Stimulated activated CD4-positive, alpha-beta T cell treated with anti-CD3 and anti-CD28 coated beads, Interleukin-1b, Interleukin-23, amount 100 ng/mL, for 4 hours (primary cell): ENCODE data around the gene GRID1.
"Not testable (repeated sequence)": the region's sequence is repeated elsewhere in the genome, so short reads cannot be mapped to it uniquely, and the experiment has no call there.

Experiments
- DNase-seq, 2 donors: peaks; one replicate each; pipeline ENCODE4 v3.0.0-alpha.2; 2020; ENCODE audit warnings: low read depth in 2 of 2

The GRID1 gene

DNA sequence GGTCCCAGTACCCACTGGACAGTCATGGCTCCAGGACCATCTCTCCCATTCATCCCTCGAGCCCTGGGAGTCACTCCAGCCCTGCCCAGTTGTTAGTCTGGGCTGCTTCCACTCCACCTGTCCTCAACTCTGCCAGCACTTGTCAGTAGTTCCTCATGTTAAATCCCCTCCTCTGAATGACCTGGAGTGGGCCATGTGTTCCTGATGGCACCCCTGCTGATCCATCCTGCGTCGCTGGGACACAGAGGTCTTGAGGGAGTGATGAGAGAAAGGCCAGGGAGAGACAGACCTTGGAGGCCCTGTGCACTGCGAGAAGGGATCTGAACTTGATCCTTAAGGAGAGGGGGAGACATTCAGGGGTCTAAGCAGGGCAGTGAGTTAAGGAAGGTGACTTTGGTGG lies 174.9 kb downstream of the GRID1 start:
- no peak for DNase-seq

DNA sequence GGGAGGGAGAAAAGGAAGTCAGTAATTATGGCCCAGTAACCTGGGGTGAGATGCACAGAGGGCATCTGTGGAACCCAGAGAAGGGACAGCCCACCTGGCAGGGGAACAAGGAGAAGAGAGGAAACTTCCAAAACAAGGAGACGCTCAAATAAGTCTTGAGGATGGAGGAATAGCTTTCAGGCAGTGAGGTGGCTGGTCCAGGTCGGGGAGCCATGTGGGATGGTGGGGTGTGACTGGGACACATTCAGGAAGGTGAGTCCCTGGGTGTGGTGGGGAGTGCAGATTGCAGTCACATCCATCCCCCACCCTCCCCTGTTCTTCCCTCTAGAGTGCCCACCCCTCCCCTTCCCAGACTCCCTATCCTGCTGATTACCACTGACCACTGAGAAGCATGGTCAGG lies 175.4 kb downstream of the GRID1 start:
- no peak for DNase-seq

GRCh38 chr10:86190291-86190690 lies 176.3 kb downstream of the GRID1 start:
- DNase-seq, result no peak

- no peak for DNase-seq
These were observed 176.7 kb downstream of the GRID1 start for GRCh38 chr10:86189891-86190290.

DNA sequence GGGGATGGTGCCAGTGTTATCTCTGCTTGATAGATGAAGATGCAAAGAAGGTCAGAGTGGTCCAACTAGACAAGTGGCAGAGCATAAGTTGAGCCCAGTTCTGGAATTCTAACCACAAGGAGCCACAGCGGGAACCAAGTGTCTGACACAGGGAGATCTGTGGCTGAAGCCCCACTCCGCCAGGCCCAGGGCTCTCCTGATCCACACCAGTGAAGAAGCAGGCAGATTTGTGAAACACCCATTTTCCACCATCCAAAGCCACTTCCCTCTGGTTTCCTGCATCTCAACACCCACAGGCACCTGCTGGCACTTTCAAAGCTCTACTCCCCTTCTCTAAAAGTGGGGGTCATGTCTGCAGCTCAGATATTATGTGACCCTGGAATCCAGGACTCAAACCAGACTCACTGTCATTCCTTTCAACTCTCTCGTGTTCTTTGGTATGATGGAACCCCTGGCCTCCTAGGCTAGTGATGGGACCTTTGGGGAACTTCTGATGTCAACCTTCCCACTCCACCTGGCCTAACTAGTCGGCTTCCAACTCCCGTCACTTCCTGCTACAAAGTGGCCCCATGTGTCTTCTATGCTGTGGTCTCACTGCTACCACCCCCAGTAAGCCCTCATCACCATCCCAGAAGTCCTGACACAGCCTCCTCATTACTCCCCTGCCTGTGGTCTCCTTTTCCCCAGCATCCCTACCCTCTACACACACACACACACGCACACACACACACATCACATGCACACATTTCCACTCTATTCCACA lies 177.6 kb downstream of the GRID1 start:
- DNase-seq, result no peak

DNA sequence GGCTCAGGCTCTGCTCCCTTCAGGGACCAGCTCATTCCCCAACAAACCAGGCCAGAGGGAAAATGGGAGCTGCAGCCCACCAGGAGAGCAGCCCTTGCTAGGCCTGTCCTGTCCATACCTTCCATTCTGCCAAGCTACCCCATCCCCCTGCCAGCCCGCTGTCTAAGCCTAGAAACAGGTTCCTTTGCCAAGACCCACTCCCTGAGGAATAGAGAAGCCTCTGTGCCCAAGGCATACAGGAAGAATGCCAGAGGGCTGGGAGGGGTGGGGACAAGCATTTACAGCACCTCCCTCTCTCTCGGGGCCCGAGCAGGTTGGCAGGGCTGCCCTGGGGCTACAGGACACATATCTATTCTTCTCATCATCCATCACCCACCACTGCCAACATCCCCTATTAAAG lies 178.3 kb downstream of the GRID1 start:
- DNase-seq, result no peak

- no peak for DNase-seq
These were observed 178.9 kb downstream of the GRID1 start for GRCh38 chr10:86187499-86188239.

GRCh38 chr10:86186633-86187032 lies 180.0 kb downstream of the GRID1 start:
- DNase-seq, result no peak

GRCh38 chr10:86182595-86182994 lies 184.0 kb downstream of the GRID1 start:
- no peak for DNase-seq

- DNase-seq, result no peak
These were observed 184.4 kb downstream of the GRID1 start for GRCh38 chr10:86182150-86182549.

- no peak for DNase-seq
These were observed 185.7 kb downstream of the GRID1 start for GRCh38 chr10:86180861-86181260.

- no peak for DNase-seq
These were observed 186.6 kb downstream of the GRID1 start for GRCh38 chr10:86179961-86180360.

GRCh38 chr10:86179153-86179524 lies 187.5 kb downstream of the GRID1 start:
- DNase-seq, result no peak

DNA sequence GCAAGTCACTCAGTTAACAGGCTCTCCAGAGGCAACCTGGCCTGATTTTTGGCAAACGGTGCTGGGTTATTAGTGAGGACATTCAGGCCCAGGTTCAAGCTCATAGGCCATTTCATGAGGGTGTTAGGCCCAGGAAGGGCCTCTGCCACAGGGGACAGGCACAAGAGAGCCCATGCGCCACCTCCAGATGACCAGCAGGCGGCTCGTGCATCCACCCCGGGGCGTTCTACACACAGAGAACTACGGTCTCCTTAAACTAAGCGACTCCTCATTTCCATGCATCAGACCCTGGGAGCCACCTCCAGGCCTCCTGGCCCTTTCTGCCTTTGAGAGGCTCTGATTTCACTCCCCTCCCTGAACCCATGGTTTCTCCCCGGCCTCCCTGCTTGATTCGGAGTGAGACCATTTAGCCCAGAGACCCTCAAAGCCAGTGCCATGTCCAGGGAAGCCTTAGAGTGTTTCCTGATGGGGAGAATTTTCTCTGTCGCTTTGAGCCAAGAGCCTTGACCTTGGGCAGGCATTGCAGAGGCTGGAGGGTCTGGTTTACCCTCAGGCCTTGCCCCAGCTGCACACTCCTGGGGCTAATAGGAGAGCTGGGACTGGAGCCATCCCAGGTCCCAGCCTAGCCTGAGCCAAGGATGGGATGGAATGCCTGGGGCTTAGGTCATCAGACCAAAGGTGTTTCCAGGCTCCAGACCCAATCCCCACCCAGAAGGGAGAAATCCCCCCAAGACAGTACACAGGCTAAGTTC lies 188.0 kb downstream of the GRID1 start:
- DNase-seq, result no peak

DNA sequence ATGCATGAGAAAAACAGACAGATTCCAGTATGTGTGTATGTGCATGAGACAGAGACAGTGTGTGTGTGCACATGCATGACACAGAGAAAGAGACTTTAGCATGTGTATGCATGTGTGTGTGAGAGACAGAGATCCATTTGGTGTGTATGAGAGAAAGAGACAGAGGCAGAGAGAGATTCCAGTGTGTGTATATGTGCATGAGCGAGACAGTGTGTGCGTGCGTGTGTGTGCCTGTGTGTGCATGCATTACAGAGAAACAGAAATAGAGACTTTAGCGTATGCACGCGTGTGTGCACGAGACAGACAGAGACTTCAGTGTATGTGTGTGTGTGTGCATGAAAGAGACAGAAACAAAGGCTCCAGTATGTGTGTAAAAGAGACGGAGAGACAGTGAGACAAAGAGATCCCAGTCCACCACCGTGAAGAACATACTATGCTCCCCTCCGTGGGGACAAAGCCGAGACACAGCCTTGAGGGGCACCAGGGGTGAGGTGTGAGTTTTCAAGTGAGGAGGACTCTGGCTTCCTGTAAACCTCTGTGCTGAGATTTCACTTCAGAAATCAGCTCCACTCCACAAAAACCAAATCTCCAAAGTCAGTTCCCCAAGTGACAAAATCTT lies 188.9 kb downstream of the GRID1 start:
- no peak for DNase-seq

DNA sequence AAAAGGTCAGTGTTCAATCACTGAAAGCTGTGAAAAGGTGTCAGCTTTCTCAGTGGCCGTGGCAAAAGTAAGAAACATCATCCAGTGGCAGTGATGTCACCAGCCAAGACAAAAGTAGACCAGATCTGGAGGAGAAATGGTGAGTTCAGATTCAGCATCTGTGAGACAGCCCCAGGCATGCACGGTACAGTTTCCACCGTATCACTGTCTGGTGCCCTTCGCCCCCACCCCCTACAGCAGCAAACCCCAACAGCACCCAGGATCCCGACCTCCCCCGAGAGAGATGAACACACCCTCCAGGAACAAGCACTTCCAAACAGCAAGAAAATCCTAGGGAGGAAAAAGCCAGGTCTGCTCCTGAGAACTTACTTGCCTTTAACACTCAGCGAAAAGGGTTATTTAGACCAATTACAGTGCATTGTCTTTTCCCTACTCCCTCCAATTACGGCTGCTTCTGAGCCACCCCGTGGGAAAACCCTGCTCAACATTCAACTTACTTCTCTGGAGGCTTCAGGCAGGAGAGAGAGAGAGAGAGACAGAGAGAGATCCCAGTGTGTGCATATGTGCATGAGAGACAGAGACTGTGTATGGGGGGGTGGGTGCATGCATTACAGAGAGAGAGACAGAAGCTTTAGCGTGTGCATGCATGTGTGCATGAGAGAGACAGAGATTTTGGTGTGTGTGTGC lies 189.6 kb downstream of the GRID1 start:
- DNase-seq, result no peak

GRCh38 chr10:86175476-86175875 lies 191.1 kb downstream of the GRID1 start:
- DNase-seq, result not testable (repeated sequence)

GRCh38 chr10:86172301-86172700 lies 194.3 kb downstream of the GRID1 start:
- no peak for DNase-seq

- no peak for DNase-seq
These were observed 196.1 kb downstream of the GRID1 start for GRCh38 chr10:86170255-86171108.

DNA sequence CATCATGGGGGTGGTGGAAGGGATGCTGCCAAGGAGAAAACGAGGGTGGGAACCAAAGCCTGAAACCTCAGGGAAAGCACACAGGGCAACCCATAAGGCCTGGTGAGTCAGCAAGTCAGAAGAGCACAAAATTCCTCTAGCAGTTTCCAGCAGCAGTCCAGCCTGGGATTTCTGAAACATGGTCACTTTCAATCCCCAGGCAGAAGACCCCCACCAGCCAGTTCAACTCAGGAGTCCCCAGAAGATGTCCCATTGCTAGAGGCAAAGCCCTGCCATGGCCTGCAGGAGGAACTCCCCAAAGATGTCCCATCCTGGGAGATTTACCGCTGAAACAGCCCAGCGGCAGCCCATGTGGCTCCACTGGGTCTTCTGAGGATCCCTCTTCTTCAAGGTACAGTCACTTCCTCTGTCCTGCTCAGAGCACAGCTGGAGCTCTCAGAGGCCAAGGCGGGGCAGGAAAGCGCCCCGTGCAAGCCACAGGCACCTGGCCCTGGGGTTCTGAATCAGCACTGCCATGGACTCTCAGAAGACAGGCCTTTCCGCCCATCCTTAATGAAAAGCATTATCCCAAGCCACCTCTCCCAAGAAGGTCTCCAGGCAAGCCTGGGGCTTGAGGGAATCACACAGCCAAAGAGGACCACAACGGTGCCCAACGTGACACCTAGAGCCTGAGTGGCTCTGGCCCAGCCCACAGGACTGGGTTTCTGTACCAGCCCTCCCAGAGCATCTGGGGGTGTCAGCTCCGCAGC lies 196.9 kb downstream of the GRID1 start:
- DNase-seq, result no peak
